Activated naive CD4-positive, alpha-beta T cell treated with anti-CD3 and anti-CD28 coated beads for 36 hours (primary cell): ENCODE data around the gene DDN. TPM values are rescaled to one million over a fixed set of nuclear protein-coding genes. Genes with fewer than 3 reads are reported as not detected.
A peak's percentile ranks its signal among the peaks of the same experiment; 100 is the strongest.

Source experiments
- CTCF ChIA-PET: fragments of 350-600 bp; sonication (Branson Sonifier 250); formaldehyde crosslinking; loops from one replicate; lab custom pipeline; 2021; ENCODE audit warnings: antibody characterized with exemption; lab: Charles Lee
- DNase-seq: peaks from one replicate; pipeline ENCODE4 v3.0.0-alpha.2; 2020
- H3K27ac Mint-ChIP-seq: one replicate; pipeline ENCODE4 v1.8.0; 2021; ENCODE audit warnings: mild to moderate bottlenecking, mixed read lengths
- H3K27me3 Mint-ChIP-seq: one replicate; pipeline ENCODE4 v1.8.0; 2021; ENCODE audit warnings: low read depth, mixed read lengths
- H3K36me3 Mint-ChIP-seq: one replicate; pipeline ENCODE4 v1.8.0; 2021; ENCODE audit warnings: low read depth, mixed read lengths
- H3K4me1 Mint-ChIP-seq: one replicate; pipeline ENCODE4 v1.8.0; 2021; ENCODE audit warnings: low read depth, mixed read lengths
- H3K4me3 Mint-ChIP-seq: one replicate; pipeline ENCODE4 v1.8.0; 2021; ENCODE audit warnings: mild to moderate bottlenecking, moderate library complexity, mixed read lengths
- H3K9me3 Mint-ChIP-seq: one replicate; pipeline ENCODE4 v1.8.0; 2021; ENCODE audit warnings: mixed read lengths
- intact Hi-C: fragments of 100-400 bp; cut with micrococcal nuclease; formaldehyde crosslinking; loops from one replicate; pipeline ENCODE4 v1.15.1; 2023
- total RNA-seq, 2 experiments: library from RNA; stranded (reverse); gene quantifications; one replicate each; pipeline ENCODE4 v1.2.3, GENCODE V29; 2021

Gene DDN
- total RNA-seq, 2 experiments from 2014 or later: 0.20 to 0.21 TPM

GRCh38 chr12:48977290-48978281 is 21.6 kb downstream of the DDN start:
- intact Hi-C loops: loop anchor here (1.0 to 10.0 kb wide), 8 partner anchors 7 to 367 kb away; partner anchors contain the start of genes CACNB3, DDX23, DHH and DNAJC22
- Mint-ChIP-seq H3K27ac (no peak overlapping the region), H3K27me3 (peaks cover 67% of the 10 kb centered on the region), H3K36me3 (no peaks in the 10 kb centered on the region), H3K4me1 (peaks cover 44% of the 10 kb centered on the region), H3K4me3 (peak overlapping the region; percentile 19), H3K9me3 (no peaks in the 10 kb centered on the region)
- peak; percentile 83 for DNase-seq
- CTCF ChIA-PET: interaction anchor here (0.5 to 13.9 kb wide), 19 partner anchors 10 to 167 kb away, joined by 3 to 223 read pairs (median 4); partner anchors contain the start of genes ARF3, DDN, DDX23 and FKBP11

DNA sequence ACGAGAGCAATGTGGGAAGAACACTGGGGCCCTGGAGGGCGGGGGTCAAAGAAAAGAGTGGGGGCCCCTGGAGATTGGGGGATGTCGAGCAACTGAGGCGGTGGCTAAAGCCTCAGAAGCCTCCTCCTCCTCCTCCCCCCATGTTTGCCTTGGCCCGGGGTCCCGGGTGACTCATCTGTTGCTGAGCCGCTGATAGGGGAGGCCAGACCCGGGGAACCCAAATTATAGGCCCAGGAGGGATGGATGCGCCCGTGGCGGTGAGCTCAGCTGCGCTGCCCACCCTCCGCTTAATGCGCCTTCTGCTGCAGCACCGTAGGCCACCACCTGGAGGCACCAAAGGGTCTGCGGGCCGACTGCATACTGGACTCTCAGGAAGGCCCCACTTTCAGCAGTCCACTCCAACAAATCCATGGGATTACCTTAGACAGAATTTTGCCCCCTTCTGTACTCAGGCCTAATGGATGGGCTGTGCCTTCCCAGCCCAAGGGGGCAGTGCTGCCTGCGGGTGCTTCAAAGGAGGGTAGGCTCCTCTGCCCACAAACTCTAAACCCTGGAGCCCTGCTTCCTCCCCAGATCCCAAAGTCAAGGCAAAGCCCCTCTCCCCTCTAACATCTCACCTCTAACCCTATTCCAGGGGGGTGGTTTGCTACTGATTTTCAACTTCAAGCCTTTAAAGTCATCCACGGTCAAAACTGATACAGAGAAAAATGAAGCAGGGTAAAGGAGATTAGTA is 25.1 kb downstream of the DDN start:
- CTCF ChIA-PET: interaction anchor here (1.0 to 3.8 kb wide), 4 partner anchors 8 to 50 kb away, joined by 3 to 26 read pairs (median 4); no protein-coding TSS in a partner anchor

DNA sequence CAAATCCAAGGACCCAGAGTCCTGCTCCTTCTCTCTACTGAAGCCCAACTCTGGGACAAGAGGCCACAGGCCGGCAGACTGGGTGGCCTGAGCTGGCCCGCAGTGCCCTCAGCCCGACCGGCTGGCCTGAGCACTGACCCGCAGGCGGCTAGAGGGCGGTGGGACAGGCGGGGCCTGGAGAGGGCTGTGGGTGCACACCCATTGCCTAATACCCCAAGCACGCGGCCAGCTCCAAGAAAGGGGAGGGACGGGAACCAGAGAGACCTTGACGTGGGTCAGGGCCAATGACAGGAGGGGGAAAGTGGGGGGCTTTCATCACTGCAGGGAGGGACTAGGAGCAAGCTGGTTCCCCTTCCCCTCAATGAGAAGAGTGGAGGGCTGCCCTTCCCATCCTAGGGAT is 25.6 kb downstream of the DDN start:
- Mint-ChIP-seq H3K27me3 (peaks cover 52% of the 10 kb centered on the region), H3K9me3 (no peaks in the 10 kb centered on the region), H3K36me3 (no peaks in the 10 kb centered on the region), H3K4me3 (no peak overlapping the region), H3K27ac (no peak overlapping the region), H3K4me1 (peaks cover 40% of the 10 kb centered on the region)
- CTCF ChIA-PET: interaction anchor here (0.6 to 3.8 kb wide), 4 partner anchors 9 to 146 kb away, joined by 3 to 26 read pairs (median 3); no protein-coding TSS in a partner anchor
- no peak for DNase-seq
- intact Hi-C loops: loop anchor here (10.0 kb wide), 1 partner anchor 371 kb away; the partner anchor contains the start of gene DNAJC22

More for the DNA sequence above, 25.1 kb downstream of the DDN start:
- DNase-seq: peak; percentile 45
- Mint-ChIP-seq H3K9me3 (no peaks in the 10 kb centered on the region), H3K36me3 (no peaks in the 10 kb centered on the region), H3K4me3 (no peak overlapping the region), H3K4me1 (peaks cover 41% of the 10 kb centered on the region), H3K27ac (no peak overlapping the region), H3K27me3 (peaks cover 57% of the 10 kb centered on the region)
- intact Hi-C loops: loop anchor here (10.0 kb wide), 1 partner anchor 371 kb away; the partner anchor contains the start of gene DNAJC22

DNA sequence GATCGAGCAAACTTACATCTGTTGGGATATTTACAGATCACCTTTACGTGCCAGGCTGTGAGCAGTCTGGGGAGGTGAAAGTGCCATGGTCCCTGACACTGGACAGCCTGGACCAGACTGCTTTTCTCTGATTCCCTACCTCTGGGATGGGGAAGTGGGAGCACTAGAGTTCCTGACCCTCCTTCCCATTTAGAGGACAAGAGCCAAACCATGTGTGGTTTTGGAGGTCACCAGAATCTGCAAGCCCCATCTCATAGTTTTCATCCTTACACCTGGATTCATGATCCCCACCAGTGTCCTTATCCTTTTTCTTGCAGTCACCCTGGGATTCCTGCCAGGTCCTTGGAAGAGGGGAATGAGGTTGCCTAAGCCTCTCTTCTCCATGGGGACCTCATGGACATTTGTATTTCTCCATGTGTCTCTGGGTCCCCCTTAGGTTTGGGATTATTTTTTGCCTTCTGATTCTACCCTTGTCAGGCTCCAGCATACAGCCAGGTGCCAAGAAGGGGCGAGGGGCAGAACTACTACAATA is 26.2 kb downstream of the DDN start:
- no peak for DNase-seq
- H3K27ac Mint-ChIP-seq: no peak overlapping the region
- intact Hi-C loops: loop anchor here (10.0 kb wide), 1 partner anchor 372 kb away; the partner anchor contains the start of gene DNAJC22
- no peak overlapping the region for H3K4me3 Mint-ChIP-seq
- no peaks in the 10 kb centered on the region for H3K36me3 Mint-ChIP-seq
- CTCF ChIA-PET: interaction anchor here (0.6 to 3.8 kb wide), 4 partner anchors 10 to 147 kb away, joined by 3 to 26 read pairs (median 3); no protein-coding TSS in a partner anchor
- H3K9me3 Mint-ChIP-seq: no peaks in the 10 kb centered on the region
- H3K4me1 Mint-ChIP-seq: peaks cover 40% of the 10 kb centered on the region
- peaks cover 50% of the 10 kb centered on the region for H3K27me3 Mint-ChIP-seq

GRCh38 chr12:48972213-48972951 is 26.8 kb downstream of the DDN start:
- no peaks in the 10 kb centered on the region for H3K9me3 Mint-ChIP-seq
- peaks cover 35% of the 10 kb centered on the region for H3K4me1 Mint-ChIP-seq
- CTCF ChIA-PET: interaction anchor here (0.5 to 3.8 kb wide), 3 partner anchors 15 to 112 kb away, joined by 3 to 26 read pairs (median 3); no protein-coding TSS in a partner anchor
- no peak for DNase-seq
- intact Hi-C loops: loop anchor here (10.0 kb wide), 1 partner anchor 372 kb away; the partner anchor contains the start of gene DNAJC22
- peaks cover 46% of the 10 kb centered on the region for H3K27me3 Mint-ChIP-seq
- H3K27ac Mint-ChIP-seq: no peak overlapping the region
- H3K4me3 Mint-ChIP-seq: no peak overlapping the region
- H3K36me3 Mint-ChIP-seq: no peaks in the 10 kb centered on the region

GRCh38 chr12:48970702-48971334 is 28.4 kb downstream of the DDN start:
- Mint-ChIP-seq H3K4me3 (peak overlapping the region; percentile 61), H3K36me3 (no peaks in the 10 kb centered on the region), H3K4me1 (peaks cover 31% of the 10 kb centered on the region), H3K27me3 (peaks cover 44% of the 10 kb centered on the region), H3K27ac (no peak overlapping the region), H3K9me3 (no peaks in the 10 kb centered on the region)
- DNase-seq: no peak
- CTCF ChIA-PET: interaction anchor here (0.6 to 4.0 kb wide), 7 partner anchors 8 to 49 kb away, joined by 3 to 26 read pairs (median 3); no protein-coding TSS in a partner anchor
- intact Hi-C loops: loop anchor here (1.0 to 10.0 kb wide), 3 partner anchors 7 to 374 kb away; partner anchors contain the start of genes ARF3, DNAJC22 and WNT1

GRCh38 chr12:48969833-48970701 is 29.1 kb downstream of the DDN start:
- no peak overlapping the region for H3K4me3 Mint-ChIP-seq
- no peaks in the 10 kb centered on the region for H3K36me3 Mint-ChIP-seq
- H3K27ac Mint-ChIP-seq: no peak overlapping the region
- H3K9me3 Mint-ChIP-seq: no peaks in the 10 kb centered on the region
- intact Hi-C loops: loop anchor here (1.0 to 10.0 kb wide), 3 partner anchors 8 to 375 kb away; partner anchors contain the start of genes ARF3, DNAJC22 and WNT1
- peaks cover 31% of the 10 kb centered on the region for H3K4me1 Mint-ChIP-seq
- peaks cover 42% of the 10 kb centered on the region for H3K27me3 Mint-ChIP-seq
- CTCF ChIA-PET: interaction anchor here (0.6 to 5.6 kb wide), 15 partner anchors 9 to 155 kb away, joined by 3 to 37 read pairs (median 4); partner anchors contain the start of genes ARF3 and WNT1
- DNase-seq: peak; percentile 48

- no peak for DNase-seq
- Mint-ChIP-seq H3K27ac (no peak overlapping the region), H3K4me3 (no peak overlapping the region), H3K9me3 (no peaks in the 10 kb centered on the region), H3K27me3 (peaks cover 37% of the 10 kb centered on the region), H3K36me3 (no peaks in the 10 kb centered on the region), H3K4me1 (peaks cover 31% of the 10 kb centered on the region)
- intact Hi-C loops: no loop called here
- CTCF ChIA-PET: interaction anchor here (0.6 to 5.6 kb wide), 14 partner anchors 9 to 154 kb away, joined by 3 to 37 read pairs (median 4); partner anchors contain the start of genes ARF3 and WNT1
Observed at GRCh38 chr12:48969160-48969771, 29.9 kb downstream of the DDN start.

DNA sequence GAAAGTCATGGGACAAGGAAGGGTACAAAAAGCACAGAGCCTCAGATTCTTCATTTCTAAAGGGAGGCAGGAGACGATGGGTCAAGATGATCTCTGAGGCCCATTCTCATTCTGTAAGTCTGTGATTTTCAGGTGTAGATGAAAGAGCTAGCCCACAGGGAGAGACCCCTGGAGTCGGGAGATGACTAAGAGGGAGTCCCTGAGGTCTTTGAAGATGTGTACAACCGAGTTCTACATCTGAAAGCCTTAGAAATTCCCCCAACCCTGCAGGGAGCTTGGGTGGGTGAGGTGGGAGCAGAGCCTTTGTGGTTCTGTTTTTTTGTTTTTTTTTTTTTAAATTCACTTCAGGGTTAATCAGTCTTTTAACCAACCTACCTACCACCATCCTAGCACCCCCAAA is 30.7 kb downstream of the DDN start:
- DNase-seq: no peak
- Mint-ChIP-seq H3K27me3 (peaks cover 34% of the 10 kb centered on the region), H3K27ac (no peak overlapping the region), H3K4me3 (no peak overlapping the region), H3K4me1 (peaks cover 31% of the 10 kb centered on the region), H3K36me3 (no peaks in the 10 kb centered on the region), H3K9me3 (no peaks in the 10 kb centered on the region)
- CTCF ChIA-PET: interaction anchor here (0.6 to 5.6 kb wide), 10 partner anchors 10 to 121 kb away, joined by 3 to 37 read pairs (median 5); partner anchors contain the start of genes ARF3 and WNT1
- intact Hi-C loops: no loop called here
